WTC11 (cell line): ENCODE results near the gene F8A2. TPM values are rescaled to one million over a fixed set of nuclear protein-coding genes. Genes with fewer than 3 reads are reported as not detected.
"Not testable (repeated sequence)": the region's sequence is repeated elsewhere in the genome, so short reads cannot be mapped to it uniquely, and the experiment has no call there.

Experiments used
- ATAC-seq: fragments of 200-7000 bp; cut with Tn5 transposase; 2 replicates; pipeline ENCODE4 v1.10.0; 2021; ENCODE audit warnings: mild to moderate bottlenecking, moderate library complexity
- CTCF ChIA-PET: fragments of 300-600 bp; sonication (Branson Sonifier 250); formaldehyde crosslinking; loops from one replicate; lab custom pipeline; 2021; ENCODE audit warnings: antibody characterized with exemption; lab: Charles Lee
- POLR2A ChIA-PET: fragments of 350-600 bp; sonication (Branson Sonifier 250); formaldehyde crosslinking; loops from one replicate; lab custom pipeline; 2021; ENCODE audit warnings: antibody characterized with exemption; lab: Charles Lee
- DNase-seq: peaks from one replicate; pipeline ENCODE4 v3.0.0; 2021; ENCODE audit warnings: low spot score
- H3K27ac Mint-ChIP-seq: 2 replicates; pipeline ENCODE4 v1.8.0; 2021; ENCODE audit warnings: mixed read lengths
- H3K27me3 Mint-ChIP-seq: 2 replicates; pipeline ENCODE4 v1.8.0; 2021; ENCODE audit warnings: low read depth, mild to moderate bottlenecking, moderate library complexity, mixed read lengths
- H3K36me3 Mint-ChIP-seq: 2 replicates; pipeline ENCODE4 v1.8.0; 2021; ENCODE audit warnings: mixed read lengths
- H3K4me1 Mint-ChIP-seq: 2 replicates; pipeline ENCODE4 v1.8.0; 2022; ENCODE audit warnings: mixed read lengths
- H3K4me3 Mint-ChIP-seq: 2 replicates; pipeline ENCODE4 v1.8.0; 2021; ENCODE audit warnings: mild to moderate bottlenecking, moderate library complexity, mixed read lengths
- H3K9me3 Mint-ChIP-seq: 2 replicates; pipeline ENCODE4 v1.8.0; 2021; ENCODE audit warnings: mixed read lengths
- CREB1 ChIP-seq: sonication (generic); formaldehyde crosslinking; IDR thresholded peaks from 2 replicates; pipeline ENCODE4 v1.8.0; 2023; ENCODE audit warnings: mild to moderate bottlenecking, missing genetic modification reagents
- E2F4 ChIP-seq: sonication (generic); formaldehyde crosslinking; IDR thresholded peaks from 2 replicates; pipeline ENCODE4 v1.8.1; 2022; ENCODE audit warnings: low read depth, mild to moderate bottlenecking, moderate library complexity, missing genetic modification reagents, borderline replicate concordance
- FOXK1 ChIP-seq: sonication (generic); formaldehyde crosslinking; IDR thresholded peaks from 2 replicates; pipeline ENCODE4 v1.8.0; 2022; ENCODE audit warnings: mild to moderate bottlenecking, moderate library complexity, missing genetic modification reagents
- FOXP4 ChIP-seq: sonication (generic); formaldehyde crosslinking; IDR thresholded peaks from 2 replicates; pipeline ENCODE4 v1.8.0; 2022; ENCODE audit warnings: mild to moderate bottlenecking, missing genetic modification reagents
- NFE2L1 ChIP-seq: sonication (generic); formaldehyde crosslinking; IDR thresholded peaks from 2 replicates; pipeline ENCODE4 v1.8.1; 2023; ENCODE audit warnings: missing genetic modification reagents
- NR3C1 ChIP-seq: sonication (generic); formaldehyde crosslinking; conservative IDR thresholded peaks from 2 replicates; pipeline ENCODE4 v1.8.1; 2023; ENCODE audit warnings: low read depth, mild to moderate bottlenecking, missing genetic modification reagents
- PRRX2 ChIP-seq: fragments of 250-450 bp; sonication (Bioruptor Pico); IDR thresholded peaks from 2 replicates; pipeline ENCODE4 v1.8.0; 2021; ENCODE audit warnings: mild to moderate bottlenecking
- RELA ChIP-seq: sonication (generic); formaldehyde crosslinking; IDR thresholded peaks from 2 replicates; pipeline ENCODE4 v1.8.1; 2022; ENCODE audit warnings: missing genetic modification reagents, mild to moderate bottlenecking, borderline replicate concordance
- SP1 ChIP-seq: sonication (generic); formaldehyde crosslinking; conservative IDR thresholded peaks from 2 replicates; pipeline ENCODE4 v1.8.1; 2022; ENCODE audit warnings: missing genetic modification reagents
- TCF7 ChIP-seq: sonication (generic); formaldehyde crosslinking; IDR thresholded peaks from 2 replicates; pipeline ENCODE4 v1.8.0; 2022; ENCODE audit warnings: mild to moderate bottlenecking, low read depth, missing genetic modification reagents, moderate library complexity
- TEAD4 ChIP-seq: sonication (generic); formaldehyde crosslinking; IDR thresholded peaks from 2 replicates; pipeline ENCODE4 v1.8.0; 2022; ENCODE audit warnings: mild to moderate bottlenecking, missing genetic modification reagents
- USF2 ChIP-seq: sonication (generic); formaldehyde crosslinking; IDR thresholded peaks from 2 replicates; pipeline ENCODE4 v1.8.1; 2023; ENCODE audit warnings: mild to moderate bottlenecking, missing genetic modification reagents, moderate library complexity
- ZNF219 ChIP-seq: sonication (generic); formaldehyde crosslinking; IDR thresholded peaks from 2 replicates; pipeline ENCODE4 v1.8.0; 2023; ENCODE audit warnings: missing genetic modification reagents, mild to moderate bottlenecking, borderline replicate concordance
- ZNF263 ChIP-seq: sonication (generic); formaldehyde crosslinking; IDR thresholded peaks from 2 replicates; pipeline ENCODE4 v1.8.1; 2022; ENCODE audit warnings: low read depth, mild to moderate bottlenecking, moderate library complexity, missing genetic modification reagents
- ZNF396 ChIP-seq: fragments of 250-450 bp; sonication (Bioruptor Pico); IDR thresholded peaks from 2 replicates; pipeline ENCODE4 v1.8.0; 2021; ENCODE audit warnings: mild to moderate bottlenecking, moderate library complexity, borderline replicate concordance
- ZNF512 ChIP-seq: sonication (generic); formaldehyde crosslinking; IDR thresholded peaks from 2 replicates; pipeline ENCODE4 v1.8.1; 2022; ENCODE audit warnings: missing genetic modification reagents, borderline replicate concordance
- total RNA-seq: library from RNA; stranded (reverse); gene quantifications from 3 replicates; pipeline ENCODE4 v1.2.3, GENCODE V29; 2021
- TF ChIP-seq, protein P1 (sequence below): sonication (generic); formaldehyde crosslinking; IDR thresholded peaks from 2 replicates; pipeline ENCODE4 v1.8.0; 2022; ENCODE audit warnings: mild to moderate bottlenecking, missing genetic modification reagents

The F8A2 gene
- total RNA-seq, 1 experiment from 2014 or later, result not detected

GRCh38 chrX:155334486-155335336 lies 47.2 kb upstream of the F8A2 start, which contains the start of gene CLIC2:
TSS of gene CLIC2 (minus strand) at chrX:155334614. CDS start at chrX:155334427, 187 bp downstream.
- ATAC-seq (no peak), DNase-seq (no peak)
- TF ChIP-seq FOXP4 (CRISPR knock-in tag), result no peak
- TF ChIP-seq USF2, result no peak
- TF ChIP-seq, protein P1, sequence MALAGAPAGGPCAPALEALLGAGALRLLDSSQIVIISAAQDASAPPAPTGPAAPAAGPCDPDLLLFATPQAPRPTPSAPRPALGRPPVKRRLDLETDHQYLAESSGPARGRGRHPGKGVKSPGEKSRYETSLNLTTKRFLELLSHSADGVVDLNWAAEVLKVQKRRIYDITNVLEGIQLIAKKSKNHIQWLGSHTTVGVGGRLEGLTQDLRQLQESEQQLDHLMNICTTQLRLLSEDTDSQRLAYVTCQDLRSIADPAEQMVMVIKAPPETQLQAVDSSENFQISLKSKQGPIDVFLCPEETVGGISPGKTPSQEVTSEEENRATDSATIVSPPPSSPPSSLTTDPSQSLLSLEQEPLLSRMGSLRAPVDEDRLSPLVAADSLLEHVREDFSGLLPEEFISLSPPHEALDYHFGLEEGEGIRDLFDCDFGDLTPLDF (CRISPR knock-in tag), result no peak
- no peak for TF ChIP-seq ZNF263 (CRISPR knock-in tag)
- TF ChIP-seq CREB1 (CRISPR knock-in tag), result no peak
- no peak for TF ChIP-seq NFE2L1 (CRISPR knock-in tag)
- no peak for TF ChIP-seq E2F4 (CRISPR knock-in tag)
- TF ChIP-seq RELA (CRISPR knock-in tag), result no peak
- TF ChIP-seq TEAD4 (CRISPR knock-in tag), result no peak
- TF ChIP-seq ZNF219 (CRISPR knock-in tag), result no peak
- no peak for TF ChIP-seq SP1 (CRISPR knock-in tag)
- no peak for TF ChIP-seq FOXK1 (CRISPR knock-in tag)
- no peak for TF ChIP-seq ZNF396 (CRISPR knock-in tag)
- TF ChIP-seq TCF7 (CRISPR knock-in tag), result no peak
- no peak for TF ChIP-seq PRRX2
- no peak for TF ChIP-seq NR3C1
- no peak for TF ChIP-seq ZNF512 (CRISPR knock-in tag)
- no peaks in the 10 kb centered on the region for H3K4me1 Mint-ChIP-seq
- ChIA-PET POLR2A (no interaction called here), CTCF (no interaction called here)
- H3K9me3 Mint-ChIP-seq, result no peaks in the 10 kb centered on the region
- H3K27me3 Mint-ChIP-seq, result no peaks in the 10 kb centered on the region; the same call in 1 of the 2 replicates
- no peak within 1 kb of the TSS for H3K4me3 Mint-ChIP-seq
- no peak within 1 kb of the TSS for H3K27ac Mint-ChIP-seq
- no peaks in the 10 kb centered on the region for H3K36me3 Mint-ChIP-seq

GRCh38 chrX:155335337-155335712 lies 46.6 kb upstream of the F8A2 start:
- H3K36me3 Mint-ChIP-seq, ATAC-seq, CTCF ChIA-PET, H3K27me3 Mint-ChIP-seq, H3K27ac Mint-ChIP-seq, POLR2A ChIA-PET, H3K4me1 Mint-ChIP-seq, H3K9me3 Mint-ChIP-seq, DNase-seq, H3K4me3 Mint-ChIP-seq: not testable (repeated sequence)

DNA sequence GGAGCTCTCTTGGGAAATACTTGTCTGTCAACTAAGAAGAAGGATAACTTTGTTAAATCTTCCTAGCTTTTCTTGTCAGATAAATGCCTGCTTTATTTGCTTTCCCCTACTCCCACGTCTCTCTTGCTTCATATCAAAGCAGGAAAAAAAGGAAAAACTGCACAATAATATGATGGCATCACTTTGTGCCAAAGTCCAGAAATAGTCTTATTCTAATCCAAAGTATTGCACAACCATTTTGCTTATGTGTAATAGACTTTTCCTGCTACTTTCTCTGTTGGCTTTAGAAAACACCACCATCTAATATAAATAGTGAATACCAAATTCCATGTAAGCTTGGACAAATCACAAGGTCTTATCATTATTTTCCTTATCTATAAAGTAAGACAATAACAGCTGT lies 36.2 kb upstream of the F8A2 start:
- H3K27ac Mint-ChIP-seq, ATAC-seq, H3K4me3 Mint-ChIP-seq, H3K36me3 Mint-ChIP-seq, POLR2A ChIA-PET, H3K27me3 Mint-ChIP-seq, CTCF ChIA-PET, H3K9me3 Mint-ChIP-seq, DNase-seq, H3K4me1 Mint-ChIP-seq: not testable (repeated sequence)

GRCh38 chrX:155349448-155349847 lies 32.4 kb upstream of the F8A2 start:
- H3K9me3 Mint-ChIP-seq, H3K36me3 Mint-ChIP-seq, H3K27ac Mint-ChIP-seq, CTCF ChIA-PET, H3K4me3 Mint-ChIP-seq, ATAC-seq, DNase-seq, H3K4me1 Mint-ChIP-seq, H3K27me3 Mint-ChIP-seq, POLR2A ChIA-PET: not testable (repeated sequence)

- POLR2A ChIA-PET, H3K4me3 Mint-ChIP-seq, CTCF ChIA-PET, H3K36me3 Mint-ChIP-seq, H3K27me3 Mint-ChIP-seq, DNase-seq, H3K27ac Mint-ChIP-seq, H3K9me3 Mint-ChIP-seq, ATAC-seq, H3K4me1 Mint-ChIP-seq: not testable (repeated sequence)
Observed at GRCh38 chrX:155363712-155364111, 18.2 kb upstream of the F8A2 start.
